Spleen (tissue), 11 donors: ENCODE results near the gene AHSP. TPM values are rescaled to one million over a fixed set of nuclear protein-coding genes. Genes with fewer than 3 reads are reported as not detected.
"Not testable (repeated sequence)": the region's sequence is repeated elsewhere in the genome, so short reads cannot be mapped to it uniquely, and the experiment has no call there.

ENCODE experiments used
- DNase-seq: peaks from one replicate; pipeline ENCODE4 v3.0.0-alpha.2; 2020
- H3K27ac ChIP-seq, 8 donors: fragments of 200-600 bp; sonication (generic) in 7 of 8; 1 replicate in 4 of 8; 2 replicates in 4 of 8; pipeline versions ENCODE4 v1.5.0 to v1.8.0; 2016 to 2021; ENCODE audit warnings: inconsistent platforms in 4 of 8, mild to moderate bottlenecking in 4 of 8, moderate library complexity in 1 of 8
- H3K27me3 ChIP-seq, 7 donors: fragments of 200-600 bp; sonication (generic) in 6 of 7; replicated peaks in 1 of 7; 1 replicate in 4 of 7; 2 replicates in 3 of 7; pipeline versions ENCODE4 v1.5.0 to v1.8.0; 2016 to 2021; ENCODE audit warnings: inconsistent platforms in 3 of 7, mild to moderate bottlenecking in 1 of 7
- H3K36me3 ChIP-seq, 6 donors: fragments of 200-600 bp; sonication (generic) in 5 of 6; 1 replicate in 4 of 6; 2 replicates in 2 of 6; pipeline versions ENCODE4 v1.5.0 to v1.8.0; 2016 to 2021; ENCODE audit warnings: inconsistent platforms in 2 of 6
- H3K4me1 ChIP-seq, 6 donors: fragments of 200-600 bp; sonication (generic) in 5 of 6; 1 replicate in 3 of 6; 2 replicates in 3 of 6; pipeline versions ENCODE4 v1.5.0 to v1.8.0; 2016 to 2021; ENCODE audit warnings: inconsistent platforms in 3 of 6
- H3K4me3 ChIP-seq, 8 donors: fragments of 200-600 bp; sonication (generic) in 7 of 8; 1 replicate in 4 of 8; 2 replicates in 4 of 8; pipeline versions ENCODE4 v1.5.0 to v1.8.0; 2016 to 2021; ENCODE audit warnings: inconsistent platforms in 4 of 8, mild to moderate bottlenecking in 4 of 8, moderate library complexity in 2 of 8
- H3K9me3 ChIP-seq, 8 donors: fragments of 200-600 bp; sonication (generic) in 7 of 8; 1 replicate in 4 of 8; 2 replicates in 4 of 8; pipeline versions ENCODE4 v1.5.0 to v1.8.0; 2016 to 2021; ENCODE audit warnings: inconsistent platforms in 4 of 8
- POLR2A ChIP-seq, 3 donors: fragments of 450-650 bp; IDR thresholded peaks; one replicate each; pipeline ENCODE4 v1.5.1; 2017; ENCODE audit warnings: antibody characterized with exemption in 3 of 3, mild to moderate bottlenecking in 1 of 3
- POLR2AphosphoS5 ChIP-seq, 3 donors: sonication (generic); formaldehyde crosslinking; IDR thresholded peaks; one replicate each; pipeline ENCODE4 v1.5.1; 2017; ENCODE audit warnings: antibody characterized with exemption in 3 of 3
- WGBS, 5 donors: extraction: QIAGEN DNeasy Blood & Tissue Kit in 3 of 5; methylation state at CpG; one replicate each; pipeline versions ENCODE4 v1.1.5 to v1.1.7; 2013 to 2018; 5-methylcytosine and 5-hydroxymethylcytosine counted together
- intact Hi-C: fragments of 100-400 bp; cut with DNase I; formaldehyde crosslinking; loops from one replicate; pipeline ENCODE4 v1.15.0; 2023; ENCODE audit warnings: low total_unique reads
- polyA plus RNA-seq, 3 donors: library from polyadenylated mRNA; stranded (reverse); fragments of 200-250 nt; gene quantifications; one replicate each; pipeline ENCODE4 v1.2.1, GENCODE V29; 2013
- total RNA-seq, 7 donors: library from RNA; depleted of rRNA in 3 of 7; stranded (reverse); fragments of >200 nt in 3 of 7; fragmentation: NEBNext Ultra II Directional in 4 of 7; extraction: Animal tissue kit (Norgen Biotek cat#: 25700) in 4 of 7; gene quantifications; one replicate each; pipeline versions ENCODE4 v1.1.0 to v1.2.1, GENCODE V29; 2016 to 2021
- TF ChIP-seq, protein P1 (sequence below), 11 experiments: fragments of 200-600 bp in 7 of 11; fragments of 450-650 bp in 4 of 11; sonication (generic) in 4 of 11; IDR thresholded peaks in 8 of 11; conservative IDR thresholded peaks in 3 of 11; 1 replicate in 7 of 11; 2 replicates in 4 of 11; pipeline versions ENCODE4 v1.4.0 to v1.8.0; 2016 to 2021; ENCODE audit warnings: antibody characterized with exemption in 11 of 11, inconsistent platforms in 4 of 11, mild to moderate bottlenecking in 1 of 11
- donor health status: healthy with polysubstance abuse.
- donor health status: DM: no; HTN: no; CAD: no; lungs with moderate emphysema.
- donor health status: DM: no; HTN: no; CAD: no.
- donor health status: Bipolar disorder and iron deficiency.
- donor health status: healthy.
- donor health status: DM: no; HTN: no; CAD: no.
- donor health status: DM: yes; HTN: yes; CAD: no.

The AHSP gene
- total and polyA plus RNA-seq, 10 donors: 0.76 to 94.3 (median 3.4) TPM

GRCh38 chr16:31572821-31573220 lies 45.1 kb downstream of the AHSP start:
- Histone ChIP-seq H3K4me1 (peaks cover 0 to 14% (median 7%) of the 10 kb centered on the region in 6 donors), H3K4me3 (no peak overlapping the region), H3K27me3 (peaks cover 0 to 41% (median 30%) of the 10 kb centered on the region in 7 donors), H3K36me3 (no peaks in the 10 kb centered on the region), H3K27ac (no peak overlapping the region), H3K9me3 (peaks cover 0 to 29% (median 16%) of the 10 kb centered on the region in 8 donors)
- no peak for DNase-seq
- TF ChIP-seq POLR2A (IDR thresholded peaks at IDR 0.05) (no peak), POLR2AphosphoS5 (IDR thresholded peaks at IDR 0.05) (no peak)
- TF ChIP-seq, protein P1, sequence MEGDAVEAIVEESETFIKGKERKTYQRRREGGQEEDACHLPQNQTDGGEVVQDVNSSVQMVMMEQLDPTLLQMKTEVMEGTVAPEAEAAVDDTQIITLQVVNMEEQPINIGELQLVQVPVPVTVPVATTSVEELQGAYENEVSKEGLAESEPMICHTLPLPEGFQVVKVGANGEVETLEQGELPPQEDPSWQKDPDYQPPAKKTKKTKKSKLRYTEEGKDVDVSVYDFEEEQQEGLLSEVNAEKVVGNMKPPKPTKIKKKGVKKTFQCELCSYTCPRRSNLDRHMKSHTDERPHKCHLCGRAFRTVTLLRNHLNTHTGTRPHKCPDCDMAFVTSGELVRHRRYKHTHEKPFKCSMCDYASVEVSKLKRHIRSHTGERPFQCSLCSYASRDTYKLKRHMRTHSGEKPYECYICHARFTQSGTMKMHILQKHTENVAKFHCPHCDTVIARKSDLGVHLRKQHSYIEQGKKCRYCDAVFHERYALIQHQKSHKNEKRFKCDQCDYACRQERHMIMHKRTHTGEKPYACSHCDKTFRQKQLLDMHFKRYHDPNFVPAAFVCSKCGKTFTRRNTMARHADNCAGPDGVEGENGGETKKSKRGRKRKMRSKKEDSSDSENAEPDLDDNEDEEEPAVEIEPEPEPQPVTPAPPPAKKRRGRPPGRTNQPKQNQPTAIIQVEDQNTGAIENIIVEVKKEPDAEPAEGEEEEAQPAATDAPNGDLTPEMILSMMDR (IDR thresholded peaks at IDR 0.05 in 8 of 11, conservative IDR thresholded peaks at IDR 0.05 in 3 of 11): no peak
- intact Hi-C loops: no loop called here
- 13 to 43% (median 25%) methylated on average over 1 of the region's 1 CpG for WGBS, 5 donors

GRCh38 chr16:31574159-31574558 lies 46.5 kb downstream of the AHSP start:
- H3K27ac ChIP-seq, H3K4me1 ChIP-seq, DNase-seq, H3K36me3 ChIP-seq, intact Hi-C loops, H3K4me3 ChIP-seq: not testable (repeated sequence)
- WGBS, 5 donors: 15 to 44% (median 36%) methylated on average over 1 of the region's 1 CpG
- H3K9me3 ChIP-seq: peaks cover 0 to 43% (median 28%) of the 10 kb centered on the region in 8 donors
- H3K27me3 ChIP-seq: peaks cover 0 to 28% (median 17%) of the 10 kb centered on the region in 7 donors

DNA sequence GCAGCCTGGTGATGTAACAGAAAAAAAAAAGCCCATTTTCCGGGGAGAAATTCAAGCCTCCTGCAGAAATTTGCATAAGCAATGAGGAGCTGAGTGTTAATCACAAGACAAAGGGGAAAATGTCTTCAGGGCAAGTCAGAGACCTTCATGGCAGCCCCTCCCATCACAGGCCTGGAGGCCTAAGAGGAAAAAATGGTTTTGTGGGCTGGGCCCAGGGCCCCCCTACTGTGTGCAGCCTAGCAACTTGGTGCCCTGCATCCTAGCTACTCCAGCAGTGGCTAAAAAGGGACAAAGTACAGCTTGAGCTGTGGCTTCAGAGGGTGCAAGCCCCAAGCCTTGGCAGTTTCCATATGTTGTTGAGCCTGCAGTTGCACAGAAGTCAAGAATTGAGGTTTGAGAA lies 49.7 kb downstream of the AHSP start:
- Histone ChIP-seq H3K9me3 (peaks cover 3 to 70% (median 57%) of the 10 kb centered on the region in 8 donors), H3K27me3 (peaks cover 0 to 1% (median 0%) of the 10 kb centered on the region in 7 donors), H3K36me3 (no peaks in the 10 kb centered on the region), H3K27ac (no peak overlapping the region), H3K4me3 (no peak overlapping the region), H3K4me1 (no peaks in the 10 kb centered on the region)
- TF ChIP-seq, protein P1 (IDR thresholded peaks at IDR 0.05 in 8 of 11, conservative IDR thresholded peaks at IDR 0.05 in 3 of 11): no peak
- no peak for TF ChIP-seq POLR2A (IDR thresholded peaks at IDR 0.05)
- TF ChIP-seq POLR2AphosphoS5 (IDR thresholded peaks at IDR 0.05): no peak
- DNase-seq: no peak
- intact Hi-C loops: no loop called here
- 67 to 90% (median 87%) methylated on average over 1 of the region's 1 CpG for WGBS, 5 donors

Other genes with a start within 250 kb of the AHSP start
- 100 to 1,000 TPM in 5 of 7 donors, 10 to 100 TPM in 2; 52.1 to 330 (median 161) TPM for gene ITGAX, start 172.7 kb upstream of the AHSP start, total RNA-seq
- 10 to 100 TPM in 2 of 3 donors, 1 to 10 TPM in 1; 8.9 to 45.5 (median 30.5) TPM for gene ITGAX, start 172.7 kb upstream of the AHSP start, polyA plus RNA-seq
- 10 to 100 TPM in 6 of 7 donors, 1 to 10 TPM in 1; 6.7 to 25.8 (median 19.3) TPM for gene ITGAD, start 134.6 kb upstream of the AHSP start, total RNA-seq
- 1 to 10 TPM; 1.2 to 3.5 (median 2.3) TPM for gene ITGAD, start 134.6 kb upstream of the AHSP start, polyA plus RNA-seq
- not detected for gene COX6A2, start 99.5 kb upstream of the AHSP start, total RNA-seq
- under 1 TPM in 2 of 3 donors, not detected in 1; 0.79 to 0.80 TPM for gene COX6A2, start 99.5 kb upstream of the AHSP start, polyA plus RNA-seq
- gene ZNF843, start 85.1 kb upstream of the AHSP start, total RNA-seq: 1 to 10 TPM in 2 of 7 donors, under 1 TPM in 5; 0.52 to 1.7 (median 0.69) TPM
- under 1 TPM; 0.10 to 0.15 (median 0.12) TPM for gene ZNF843, start 85.1 kb upstream of the AHSP start, polyA plus RNA-seq
- 10 to 100 TPM in 6 of 7 donors, 1 to 10 TPM in 1; 9.2 to 13.9 (median 11.7) TPM for gene ARMC5, start 68.4 kb upstream of the AHSP start, total RNA-seq
- 10 to 100 TPM in 2 of 3 donors, 1 to 10 TPM in 1; 8.8 to 23.5 (median 16.2) TPM for gene ARMC5, start 68.4 kb upstream of the AHSP start, polyA plus RNA-seq
- gene TGFB1I1, start 55.7 kb upstream of the AHSP start, total RNA-seq: 10 to 100 TPM; 17.6 to 69.0 (median 36.4) TPM
- gene TGFB1I1, start 55.7 kb upstream of the AHSP start, polyA plus RNA-seq: 10 to 100 TPM; 10.7 to 23.6 (median 13.5) TPM
- 1 to 10 TPM in 1 of 7 donors, under 1 TPM in 3, not detected in 3; 0.17 to 1.2 (median 0.53) TPM for gene SLC5A2, start 44.8 kb upstream of the AHSP start, total RNA-seq
- gene SLC5A2, start 44.8 kb upstream of the AHSP start, polyA plus RNA-seq: 1 to 10 TPM; 1.3 to 2.3 (median 1.7) TPM
- gene RUSF1, start 19.5 kb upstream of the AHSP start, total RNA-seq: 10 to 100 TPM; 43.1 to 73.3 (median 51.4) TPM
- gene RUSF1, start 19.5 kb upstream of the AHSP start, polyA plus RNA-seq: 10 to 100 TPM; 36.6 to 64.8 (median 42.6) TPM